KMS-11 (cell line): Measurements from ENCODE around the gene NCKAP5.

Source experiments
- H2AFZ ChIP-seq: fragments of 200-600 bp; sonication (generic); 2 replicates; pipeline ENCODE4 v1.6.1; 2016; ENCODE audit warnings: antibody characterized with exemption, mixed run types, low read depth
- H3K27ac ChIP-seq: fragments of 200-600 bp; sonication (generic); 2 replicates; pipeline ENCODE4 v1.6.1; 2016; ENCODE audit warnings: mild to moderate bottlenecking, mixed run types
- H3K27me3 ChIP-seq: fragments of 200-600 bp; sonication (generic); 2 replicates; pipeline ENCODE4 v1.6.1; 2017; ENCODE audit warnings: mild to moderate bottlenecking, low read depth, mixed run types, moderate library complexity; ENCODE audit not compliant: insufficient read depth
- H3K36me3 ChIP-seq: fragments of 200-600 bp; sonication (generic); 2 replicates; pipeline ENCODE4 v1.6.1; 2017; ENCODE audit warnings: mild to moderate bottlenecking, mixed run types; ENCODE audit not compliant: insufficient read depth
- H3K4me1 ChIP-seq: fragments of 200-600 bp; sonication (generic); 2 replicates; pipeline ENCODE4 v1.6.1; 2016; ENCODE audit warnings: mild to moderate bottlenecking, low read depth, mixed run types; ENCODE audit not compliant: poor library complexity, severe bottlenecking
- H3K4me2 ChIP-seq: fragments of 200-600 bp; sonication (generic); 2 replicates; pipeline ENCODE4 v1.7.0; 2016; ENCODE audit warnings: mild to moderate bottlenecking, mixed run types
- H3K4me3 ChIP-seq: fragments of 200-600 bp; sonication (generic); IDR thresholded peaks from 2 replicates; pipeline ENCODE4 v1.6.1; 2017; ENCODE audit warnings: low read depth, low read length, mixed read lengths; ENCODE audit not compliant: insufficient read depth
- H3K79me2 ChIP-seq: fragments of 200-600 bp; sonication (generic); 2 replicates; pipeline ENCODE4 v1.6.1; 2016; ENCODE audit warnings: low read depth, mixed run types; ENCODE audit not compliant: insufficient read depth
- H3K9ac ChIP-seq: fragments of 200-600 bp; sonication (generic); 2 replicates; pipeline ENCODE4 v1.6.1; 2016; ENCODE audit warnings: mild to moderate bottlenecking, mixed run types
- H4K20me1 ChIP-seq: fragments of 200-600 bp; sonication (generic); 2 replicates; pipeline ENCODE4 v1.6.1; 2016; ENCODE audit warnings: mild to moderate bottlenecking, mixed run types; ENCODE audit not compliant: insufficient read depth
- TF ChIP-seq, protein P1 (sequence below): fragments of 200-600 bp; sonication (generic); conservative IDR thresholded peaks from 2 replicates; pipeline ENCODE4 v1.6.1; 2017; ENCODE audit warnings: low read depth, mild to moderate bottlenecking, antibody characterized with exemption, low read length, moderate library complexity, mixed read lengths

The NCKAP5 gene

DNA sequence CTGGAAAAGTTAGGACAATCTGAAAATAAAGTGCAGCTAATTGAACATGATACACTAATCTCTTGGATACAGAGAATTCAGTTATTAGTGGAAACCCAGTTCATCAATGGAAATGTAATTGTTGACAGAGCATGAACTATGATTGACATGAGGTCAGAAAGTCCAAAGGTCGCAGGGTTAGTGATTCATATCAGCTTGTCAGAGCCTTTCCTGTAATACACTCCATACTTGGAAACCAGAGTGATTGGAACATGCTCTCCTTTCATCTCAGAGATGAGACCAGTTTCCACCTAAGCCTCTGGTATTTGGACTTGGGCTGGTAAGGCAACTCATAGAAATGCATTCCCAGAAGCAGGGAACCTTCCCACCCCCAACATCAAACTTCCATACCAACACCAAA lies 8.5 kb upstream of the NCKAP5 start:
- no peak overlapping the region for H3K4me2 ChIP-seq
- TF ChIP-seq, protein P1, sequence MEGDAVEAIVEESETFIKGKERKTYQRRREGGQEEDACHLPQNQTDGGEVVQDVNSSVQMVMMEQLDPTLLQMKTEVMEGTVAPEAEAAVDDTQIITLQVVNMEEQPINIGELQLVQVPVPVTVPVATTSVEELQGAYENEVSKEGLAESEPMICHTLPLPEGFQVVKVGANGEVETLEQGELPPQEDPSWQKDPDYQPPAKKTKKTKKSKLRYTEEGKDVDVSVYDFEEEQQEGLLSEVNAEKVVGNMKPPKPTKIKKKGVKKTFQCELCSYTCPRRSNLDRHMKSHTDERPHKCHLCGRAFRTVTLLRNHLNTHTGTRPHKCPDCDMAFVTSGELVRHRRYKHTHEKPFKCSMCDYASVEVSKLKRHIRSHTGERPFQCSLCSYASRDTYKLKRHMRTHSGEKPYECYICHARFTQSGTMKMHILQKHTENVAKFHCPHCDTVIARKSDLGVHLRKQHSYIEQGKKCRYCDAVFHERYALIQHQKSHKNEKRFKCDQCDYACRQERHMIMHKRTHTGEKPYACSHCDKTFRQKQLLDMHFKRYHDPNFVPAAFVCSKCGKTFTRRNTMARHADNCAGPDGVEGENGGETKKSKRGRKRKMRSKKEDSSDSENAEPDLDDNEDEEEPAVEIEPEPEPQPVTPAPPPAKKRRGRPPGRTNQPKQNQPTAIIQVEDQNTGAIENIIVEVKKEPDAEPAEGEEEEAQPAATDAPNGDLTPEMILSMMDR, result no peak

DNA sequence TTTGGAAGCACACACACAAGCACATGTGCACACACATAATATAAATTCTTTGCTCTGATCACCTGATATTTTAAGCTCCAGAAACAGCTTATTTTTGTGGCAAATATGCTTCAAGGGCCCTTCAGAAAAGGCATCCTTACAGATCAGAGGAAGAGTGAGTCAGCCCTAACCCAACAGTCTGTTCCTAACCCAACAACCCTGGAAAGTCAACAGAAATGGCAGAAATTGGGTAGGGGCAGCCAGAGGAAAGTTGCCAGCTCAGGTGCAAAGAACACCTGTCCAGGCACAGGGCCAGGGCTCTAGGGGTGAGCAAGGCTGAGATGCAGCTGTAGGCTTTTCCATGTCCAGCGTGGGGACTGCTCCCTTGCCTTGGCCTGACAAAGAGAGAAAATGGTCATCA lies 6.4 kb upstream of the NCKAP5 start:
- Histone ChIP-seq H3K4me1 (no peaks in the 10 kb centered on the region), H3K27ac (no peak overlapping the region), H3K36me3 (no peaks in the 10 kb centered on the region), H2AFZ (no peak overlapping the region), H3K9ac (no peak overlapping the region), H3K4me2 (no peak overlapping the region), H3K79me2 (no peaks in the 10 kb centered on the region), H4K20me1 (no peaks in the 10 kb centered on the region), H3K4me3 (no peak overlapping the region), H3K27me3 (no peaks in the 10 kb centered on the region)
- TF ChIP-seq, protein P1, result no peak

More for the DNA sequence above, 8.5 kb upstream of the NCKAP5 start:
- no peaks in the 10 kb centered on the region for H3K79me2 ChIP-seq
- H2AFZ ChIP-seq, result no peak overlapping the region
- H4K20me1 ChIP-seq, result no peaks in the 10 kb centered on the region
- H3K27ac ChIP-seq, result no peak overlapping the region
- H3K27me3 ChIP-seq, result no peaks in the 10 kb centered on the region
- no peak overlapping the region for H3K4me3 ChIP-seq
- no peak overlapping the region for H3K9ac ChIP-seq
- no peaks in the 10 kb centered on the region for H3K4me1 ChIP-seq
- no peaks in the 10 kb centered on the region for H3K36me3 ChIP-seq

DNA sequence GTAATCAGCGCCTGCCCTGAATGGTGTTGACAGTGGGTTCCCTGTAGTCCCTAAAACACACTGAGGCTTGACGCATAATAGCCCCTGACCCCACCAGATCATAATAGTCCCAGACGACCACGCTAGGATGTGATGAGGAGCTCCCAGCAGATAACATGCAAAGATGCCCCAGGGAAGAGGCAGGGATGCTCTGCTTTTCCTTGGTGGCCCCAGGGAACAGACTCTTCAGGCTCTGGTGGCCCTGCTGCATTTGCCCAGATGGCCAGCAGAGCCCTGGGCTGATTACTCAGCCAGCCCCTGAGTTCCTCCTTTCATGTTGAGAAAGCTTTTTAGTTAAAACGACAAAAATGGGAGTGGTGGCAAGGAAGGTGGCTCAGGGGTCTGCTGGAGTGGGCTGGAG lies 5.9 kb upstream of the NCKAP5 start:
- H4K20me1 ChIP-seq, result no peaks in the 10 kb centered on the region
- no peak overlapping the region for H3K4me3 ChIP-seq
- TF ChIP-seq, protein P1, result no peak
- H3K79me2 ChIP-seq, result no peaks in the 10 kb centered on the region
- no peaks in the 10 kb centered on the region for H3K36me3 ChIP-seq
- no peaks in the 10 kb centered on the region for H3K4me1 ChIP-seq
- no peak overlapping the region for H3K27ac ChIP-seq
- no peak overlapping the region for H3K9ac ChIP-seq
- no peak overlapping the region for H3K4me2 ChIP-seq
- no peaks in the 10 kb centered on the region for H3K27me3 ChIP-seq
- H2AFZ ChIP-seq, result no peak overlapping the region

DNA sequence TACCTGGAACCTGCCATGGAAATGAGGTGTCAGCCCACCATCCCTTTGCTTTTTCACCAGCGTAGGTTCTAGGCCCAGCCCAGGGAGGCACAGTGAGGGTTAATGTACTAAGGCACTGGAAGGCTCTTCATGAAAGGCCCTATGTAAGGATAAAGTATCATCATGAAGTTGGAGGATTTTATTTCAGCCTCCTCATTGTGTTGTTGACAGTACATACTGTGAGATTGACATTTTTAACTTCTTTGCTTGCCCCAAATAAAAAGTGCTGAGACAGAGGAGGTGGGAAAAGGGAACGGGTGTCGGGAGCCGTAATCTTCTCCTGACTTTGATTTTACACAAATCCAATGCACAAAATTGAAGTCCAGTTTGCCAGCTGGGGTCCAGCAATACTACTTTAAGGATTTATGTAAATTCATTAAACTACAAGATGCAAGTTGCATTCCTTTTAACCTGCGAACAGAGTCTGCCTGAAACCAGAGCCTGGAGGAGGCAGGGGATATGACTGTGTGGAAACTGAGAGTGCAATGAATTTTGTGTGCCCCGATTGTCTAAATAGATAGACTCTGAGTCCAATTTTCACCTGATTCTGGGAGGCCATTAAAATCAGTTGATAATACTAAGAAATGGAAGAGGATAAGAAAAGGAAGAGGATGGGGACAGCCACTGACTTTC lies 5.4 kb upstream of the NCKAP5 start:
- no peak overlapping the region for H3K4me3 ChIP-seq
- H3K36me3 ChIP-seq, result no peaks in the 10 kb centered on the region
- H3K4me1 ChIP-seq, result no peaks in the 10 kb centered on the region
- H2AFZ ChIP-seq, result no peak overlapping the region
- H4K20me1 ChIP-seq, result no peaks in the 10 kb centered on the region
- no peak overlapping the region for H3K27ac ChIP-seq
- no peak overlapping the region for H3K9ac ChIP-seq
- H3K27me3 ChIP-seq, result no peaks in the 10 kb centered on the region
- no peak overlapping the region for H3K4me2 ChIP-seq
- TF ChIP-seq, protein P1, result no peak
- no peaks in the 10 kb centered on the region for H3K79me2 ChIP-seq
